Peyer's patch (tissue), 4 donors: ENCODE data around the gene SPATA13. TPM values are rescaled to one million over a fixed set of nuclear protein-coding genes. Genes with fewer than 3 reads are reported as not detected.

Source experiments
- DNase-seq, 3 donors: peaks; one replicate each; pipeline ENCODE4 v3.0.0-alpha.2; 2017 to 2019
- H3K27ac ChIP-seq, 4 donors: fragments of 200-600 bp; sonication (generic); one replicate each; pipeline ENCODE4 v1.5.1; 2016 to 2019
- H3K27me3 ChIP-seq, 2 donors: fragments of 200-600 bp; sonication (generic); one replicate each; pipeline ENCODE4 v1.5.1; 2019
- H3K36me3 ChIP-seq, 3 donors: fragments of 200-600 bp; sonication (generic); one replicate each; pipeline ENCODE4 v1.5.1; 2016 to 2019
- H3K4me1 ChIP-seq, 4 donors: fragments of 200-600 bp; sonication (generic); one replicate each; pipeline ENCODE4 v1.5.1; 2016 to 2019
- H3K4me3 ChIP-seq, 4 donors: fragments of 200-600 bp; sonication (generic); 1 replicate in 3 of 4; 2 replicates in 1 of 4; pipeline ENCODE4 v1.5.1; 2016 to 2019; ENCODE audit warnings: mild to moderate bottlenecking in 1 of 4
- H3K9me3 ChIP-seq, 4 donors: fragments of 200-600 bp; sonication (generic); one replicate each; pipeline ENCODE4 v1.5.1; 2016 to 2019; ENCODE audit warnings: mild to moderate bottlenecking in 1 of 4
- CTCF ChIP-seq, 6 experiments: fragments of 450-650 bp in 4 of 6; fragments of 200-600 bp in 2 of 6; sonication (generic) in 1 of 6; IDR thresholded peaks; one replicate each; pipeline ENCODE4 v1.5.1; 2017 to 2019; ENCODE audit warnings: antibody characterized with exemption in 6 of 6, mild to moderate bottlenecking in 3 of 6, moderate library complexity in 1 of 6
- POLR2A ChIP-seq, 2 donors: fragments of 450-650 bp; IDR thresholded peaks; one replicate each; pipeline ENCODE4 v1.5.1; 2017; ENCODE audit warnings: antibody characterized with exemption in 2 of 2, mild to moderate bottlenecking in 2 of 2, moderate library complexity in 2 of 2
- total RNA-seq, 4 donors: library from RNA; depleted of rRNA; stranded (reverse); fragments of >200 nt; gene quantifications; one replicate each; pipeline ENCODE4 v1.1.0, GENCODE V29; 2016

The SPATA13 gene
- total RNA-seq, 4 donors from 2014 or later: 77.1 to 191 (median 141) TPM

GRCh38 chr13:24134757-24135156 lies 25.8 kb upstream of the SPATA13 start:
- Histone ChIP-seq H3K27me3 (no peaks in the 10 kb centered on the region), H3K4me3 (no peak overlapping the region), H3K9me3 (no peaks in the 10 kb centered on the region), H3K36me3 (no peaks in the 10 kb centered on the region), H3K27ac (no peak overlapping the region), H3K4me1 (peaks cover 0 to 4% (median 1%) of the 10 kb centered on the region in 4 donors)
- no peak for DNase-seq
- TF ChIP-seq POLR2A (IDR thresholded peaks at IDR 0.05) (no peak), CTCF (IDR thresholded peaks at IDR 0.05) (no peak)

- no peaks in the 10 kb centered on the region for H3K9me3 ChIP-seq
- no peak overlapping the region for H3K4me3 ChIP-seq
- TF ChIP-seq POLR2A (IDR thresholded peaks at IDR 0.05) (no peak), CTCF (IDR thresholded peaks at IDR 0.05) (no peak)
- H3K36me3 ChIP-seq: no peaks in the 10 kb centered on the region
- no peak overlapping the region for H3K27ac ChIP-seq
- DNase-seq: no peak
- no peaks in the 10 kb centered on the region for H3K4me1 ChIP-seq
- no peaks in the 10 kb centered on the region for H3K27me3 ChIP-seq
Measured at GRCh38 chr13:24135674-24136300, 24.7 kb upstream of the SPATA13 start.

- Histone ChIP-seq H3K27me3 (no peaks in the 10 kb centered on the region), H3K27ac (no peak overlapping the region), H3K4me3 (no peak overlapping the region), H3K4me1 (no peaks in the 10 kb centered on the region), H3K36me3 (no peaks in the 10 kb centered on the region), H3K9me3 (no peaks in the 10 kb centered on the region)
- no peak for DNase-seq
- TF ChIP-seq CTCF (IDR thresholded peaks at IDR 0.05): no peak
- no peak for TF ChIP-seq POLR2A (IDR thresholded peaks at IDR 0.05)
Measured at GRCh38 chr13:24138911-24139310, 21.6 kb upstream of the SPATA13 start.

GRCh38 chr13:24141333-24141910 lies 19.1 kb upstream of the SPATA13 start:
- Histone ChIP-seq H3K36me3 (no peaks in the 10 kb centered on the region), H3K27ac (no peak overlapping the region), H3K4me3 (no peak overlapping the region), H3K4me1 (peaks cover 0 to 11% (median 0%) of the 10 kb centered on the region in 4 donors), H3K27me3 (no peaks in the 10 kb centered on the region), H3K9me3 (no peaks in the 10 kb centered on the region)
- TF ChIP-seq POLR2A (IDR thresholded peaks at IDR 0.05) (no peak), CTCF (IDR thresholded peaks at IDR 0.05) (no peak)
- DNase-seq: no peak

- H3K36me3 ChIP-seq: no peaks in the 10 kb centered on the region
- no peak for TF ChIP-seq CTCF (IDR thresholded peaks at IDR 0.05)
- no peak for TF ChIP-seq POLR2A (IDR thresholded peaks at IDR 0.05)
- no peak overlapping the region for H3K27ac ChIP-seq
- no peaks in the 10 kb centered on the region for H3K27me3 ChIP-seq
- DNase-seq: no peak
- H3K4me3 ChIP-seq: no peak overlapping the region
- H3K9me3 ChIP-seq: no peaks in the 10 kb centered on the region
- H3K4me1 ChIP-seq: peaks cover 0 to 18% (median 0%) of the 10 kb centered on the region in 4 donors
Measured at GRCh38 chr13:24142453-24142852, 18.1 kb upstream of the SPATA13 start.
